GM19438 (cell line): ENCODE measurements around the gene FDX2.

Source experiments
- ATAC-seq: cut with Tn5 transposase; IDR thresholded peaks from one replicate; pipeline ENCODE4 v1.9.1; 2021; ENCODE audit warnings: low read depth; ENCODE audit not compliant: unreplicated experiment

The FDX2 gene

GRCh38 chr19:10333758-10334587 lies 18.2 kb upstream of the FDX2 start:
- no peak for ATAC-seq

- peak; percentile 83 for ATAC-seq
Observed at GRCh38 chr19:10332965-10333757, 17.3 kb upstream of the FDX2 start, which contains the start of gene RAVER1. Gene RAVER1, minus strand, starts transcription at chr19:10333529. Its CDS starts 22 bp downstream, at chr19:10333507.

- no peak for ATAC-seq
Observed at GRCh38 chr19:10332158-10332964, 16.5 kb upstream of the FDX2 start.

GRCh38 chr19:10329555-10329954 lies 13.7 kb upstream of the FDX2 start:
- ATAC-seq, result no peak

- ATAC-seq, result no peak
Observed at GRCh38 chr19:10328558-10329429, 13.0 kb upstream of the FDX2 start.

- no peak for ATAC-seq
Observed at GRCh38 chr19:10327793-10328192, 12.0 kb upstream of the FDX2 start.

GRCh38 chr19:10325732-10326131 lies 9.9 kb upstream of the FDX2 start:
- no peak for ATAC-seq

GRCh38 chr19:10321874-10322835 lies 6.3 kb upstream of the FDX2 start:
- ATAC-seq, result no peak

GRCh38 chr19:10321417-10321797 lies 5.6 kb upstream of the FDX2 start:
- no peak for ATAC-seq

GRCh38 chr19:10320602-10321416 lies 5.0 kb upstream of the FDX2 start:
- ATAC-seq, result no peak

GRCh38 chr19:10318807-10319682 lies 3.2 kb upstream of the FDX2 start:
- ATAC-seq, result no peak

- no peak for ATAC-seq
Observed at GRCh38 chr19:10317857-10318462, 2.1 kb upstream of the FDX2 start.

GRCh38 chr19:10317045-10317856 lies 1.4 kb upstream of the FDX2 start:
- ATAC-seq, result no peak

- no peak for ATAC-seq
Observed at GRCh38 chr19:10316229-10317044, 622 bp upstream of the FDX2 start.

- no peak for ATAC-seq
Observed at GRCh38 chr19:10309423-10309822, 6.4 kb downstream of the FDX2 start, which contains the start of gene ZGLP1. Gene ZGLP1, minus strand, starts transcription at chr19:10309815.
